T-helper 22 cell (primary cell): ENCODE results near the gene GSK3B.

Experiments used
- DNase-seq: peaks from one replicate; pipeline ENCODE4 v3.0.0-alpha.2; 2020; ENCODE audit warnings: low read depth

Gene GSK3B

GRCh38 chr3:119779731-119780383, 314.4 kb downstream of the GSK3B start:
- no peak for DNase-seq

GRCh38 chr3:119778811-119779210, 315.4 kb downstream of the GSK3B start:
- DNase-seq: no peak

GRCh38 chr3:119778176-119778575, 316.1 kb downstream of the GSK3B start:
- DNase-seq: no peak

GRCh38 chr3:119776304-119776703, 317.9 kb downstream of the GSK3B start:
- DNase-seq: no peak

GRCh38 chr3:119774444-119774843, 319.8 kb downstream of the GSK3B start:
- no peak for DNase-seq
